Stimulated activated CD8-positive, alpha-beta memory T cell treated with anti-CD3 and anti-CD28 coated beads, Interleukin-12 subunit alpha, Interleukin-12 subunit beta, amount 100 ng/mL, for 24 hours (primary cell): ENCODE results near the gene LARGE1.
"Not testable (repeated sequence)": the region's sequence is repeated elsewhere in the genome, so short reads cannot be mapped to it uniquely, and the experiment has no call there.

ENCODE experiments used
- DNase-seq: peaks from one replicate; pipeline ENCODE4 v3.0.0-alpha.2; 2020; ENCODE audit errors: extremely low read depth

Gene LARGE1

DNA sequence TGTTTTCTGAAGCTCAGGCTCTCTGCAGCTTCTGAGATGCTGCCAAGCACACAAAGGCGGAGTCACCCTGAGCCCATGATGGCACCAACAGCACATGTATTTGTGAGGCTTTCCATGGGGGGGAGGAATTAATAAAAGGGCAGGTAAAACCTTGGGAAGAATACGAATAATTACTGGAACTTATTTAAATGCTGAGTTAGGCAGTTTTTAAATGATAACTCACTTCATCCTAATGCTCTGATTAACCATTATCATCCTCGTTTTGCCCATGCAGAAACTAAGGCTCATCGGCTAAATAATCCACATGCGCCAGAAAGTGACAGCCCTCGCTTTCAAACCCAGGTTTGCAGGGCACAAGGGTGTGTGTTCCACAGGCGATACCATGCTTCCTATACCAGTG, 35.4 kb downstream of the LARGE1 start:
- DNase-seq: no peak

DNA sequence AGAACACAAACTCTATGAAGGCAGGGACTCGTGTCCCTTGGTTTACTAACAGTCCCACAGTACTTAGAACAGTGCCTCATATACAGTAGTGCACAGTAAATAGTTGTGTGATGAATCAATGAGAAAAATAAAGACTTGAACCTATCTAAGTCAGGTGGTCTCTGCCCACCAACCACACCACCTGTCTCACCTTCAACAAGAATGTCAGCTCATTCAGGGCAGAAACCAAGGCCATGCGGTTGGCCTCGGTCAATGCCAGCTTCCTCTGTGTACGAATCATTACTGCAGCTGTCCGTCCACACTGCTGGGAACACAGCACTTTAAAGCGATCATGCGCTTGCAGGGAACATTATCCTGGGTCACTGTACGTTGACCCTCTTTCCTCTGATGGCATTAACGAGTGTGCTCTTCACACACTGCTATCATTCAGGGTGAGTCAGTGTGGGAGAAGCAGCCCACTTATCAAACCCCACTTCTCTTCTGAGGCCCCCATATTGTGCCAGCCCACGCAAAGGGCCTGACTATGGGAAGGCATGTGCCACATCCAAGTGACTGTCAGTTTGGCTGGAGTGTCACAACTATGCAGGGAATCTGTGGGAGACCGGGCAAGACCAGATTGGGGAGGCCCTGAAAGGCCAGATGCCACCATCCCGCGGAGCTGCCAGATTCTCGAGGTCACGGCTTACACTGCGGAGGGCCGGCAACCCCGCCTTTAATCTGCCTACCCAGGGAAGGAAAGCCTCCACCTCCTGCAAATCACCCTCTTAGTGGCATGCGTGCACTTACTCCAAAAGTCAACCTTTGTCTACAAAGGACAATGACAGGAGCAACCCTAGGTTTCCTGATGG, 36.1 kb downstream of the LARGE1 start:
- no peak for DNase-seq

DNA sequence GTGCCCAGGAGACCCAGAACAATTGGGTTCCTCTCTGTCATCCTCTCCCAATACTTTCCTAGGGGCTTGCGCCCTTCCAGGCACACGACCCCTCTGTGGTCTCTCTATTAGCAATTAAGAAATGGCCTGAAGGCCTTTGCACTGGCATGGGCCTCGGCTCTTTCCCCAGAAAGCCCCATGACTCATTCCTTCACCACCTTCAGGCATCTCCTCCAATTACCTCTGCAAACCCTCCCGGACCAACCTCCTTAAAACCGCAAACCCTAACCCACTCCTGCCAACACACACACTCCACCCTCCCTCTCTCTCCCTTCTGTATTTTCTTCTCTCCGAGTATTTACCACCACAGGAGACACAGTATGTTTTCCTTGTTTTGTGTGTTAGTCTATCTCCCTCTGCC, 36.7 kb downstream of the LARGE1 start:
- no peak for DNase-seq

GRCh38 chr22:33882991-33883390, 37.3 kb downstream of the LARGE1 start:
- no peak for DNase-seq

GRCh38 chr22:33880986-33881385, 39.3 kb downstream of the LARGE1 start:
- DNase-seq: no peak

DNA sequence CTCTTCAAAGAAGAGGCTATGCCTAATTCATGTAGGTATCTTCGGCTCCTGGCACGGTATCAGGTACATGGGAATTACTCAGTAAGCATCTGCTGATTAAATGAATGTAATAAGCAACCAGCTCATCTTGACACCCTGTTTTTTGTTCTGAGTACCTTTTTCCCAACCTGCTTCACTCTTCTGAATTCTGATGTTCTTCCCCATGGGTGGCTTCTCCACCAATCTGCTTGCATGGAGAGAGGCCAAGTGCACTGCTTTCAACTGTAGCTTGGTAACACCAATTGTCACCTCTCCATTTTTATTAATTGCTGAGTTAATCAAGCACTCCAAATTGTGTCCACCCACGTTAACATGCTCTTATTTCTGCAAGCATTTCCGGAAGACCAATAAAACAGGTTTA, 40.5 kb downstream of the LARGE1 start:
- DNase-seq: no peak

- no peak for DNase-seq
Observed at GRCh38 chr22:33875316-33875715, 45.0 kb downstream of the LARGE1 start.

- no peak for DNase-seq
Observed at GRCh38 chr22:33874206-33874605, 46.1 kb downstream of the LARGE1 start.

- no peak for DNase-seq
Observed at GRCh38 chr22:33873666-33874065, 46.6 kb downstream of the LARGE1 start.

- no peak for DNase-seq
Observed at GRCh38 chr22:33873186-33873585, 47.1 kb downstream of the LARGE1 start.

DNA sequence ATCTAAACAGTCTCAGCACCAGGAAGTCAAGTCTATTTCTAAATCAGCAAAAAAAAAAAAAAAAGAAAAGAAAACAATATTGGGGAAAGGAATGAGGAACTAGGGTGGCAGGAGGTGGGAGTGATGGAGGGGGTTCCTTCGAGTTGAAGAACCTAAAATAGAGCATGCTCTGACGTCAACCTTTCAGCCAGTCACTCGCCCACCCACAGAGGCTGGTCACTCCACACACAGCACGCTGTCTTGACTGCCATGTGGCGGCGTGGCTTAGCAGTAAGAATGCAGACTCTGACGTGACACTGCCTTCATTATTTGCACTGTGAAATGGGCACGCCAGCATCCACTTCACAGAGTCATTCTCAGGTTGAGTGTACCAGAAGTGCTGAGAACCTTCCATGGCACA, 48.3 kb downstream of the LARGE1 start:
- DNase-seq: no peak

GRCh38 chr22:33869946-33870345, 50.3 kb downstream of the LARGE1 start:
- DNase-seq: no peak

- DNase-seq: no peak
Observed at GRCh38 chr22:33867971-33868370, 52.3 kb downstream of the LARGE1 start.

GRCh38 chr22:33867118-33867866, 53.0 kb downstream of the LARGE1 start:
- no peak for DNase-seq

DNA sequence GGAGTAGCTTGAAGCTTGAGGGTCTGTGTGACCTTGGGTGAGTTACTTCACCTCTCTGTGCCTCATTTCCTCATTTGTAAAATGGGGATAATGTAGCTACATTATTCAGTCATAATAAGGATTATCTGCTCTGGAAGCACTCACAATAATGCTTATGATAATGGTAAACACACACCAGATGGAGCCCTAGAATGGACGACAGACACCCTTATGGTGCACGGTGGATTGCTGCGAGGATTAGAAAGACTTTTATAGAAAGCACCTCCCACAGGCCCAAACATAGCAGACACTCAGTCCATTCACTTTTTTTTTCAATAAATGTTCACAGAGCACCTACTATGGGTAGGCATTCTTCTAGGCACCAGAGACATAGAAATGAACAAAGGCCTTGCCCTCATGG, 53.8 kb downstream of the LARGE1 start:
- no peak for DNase-seq

GRCh38 chr22:33865996-33866395, 54.3 kb downstream of the LARGE1 start:
- DNase-seq: no peak

DNA sequence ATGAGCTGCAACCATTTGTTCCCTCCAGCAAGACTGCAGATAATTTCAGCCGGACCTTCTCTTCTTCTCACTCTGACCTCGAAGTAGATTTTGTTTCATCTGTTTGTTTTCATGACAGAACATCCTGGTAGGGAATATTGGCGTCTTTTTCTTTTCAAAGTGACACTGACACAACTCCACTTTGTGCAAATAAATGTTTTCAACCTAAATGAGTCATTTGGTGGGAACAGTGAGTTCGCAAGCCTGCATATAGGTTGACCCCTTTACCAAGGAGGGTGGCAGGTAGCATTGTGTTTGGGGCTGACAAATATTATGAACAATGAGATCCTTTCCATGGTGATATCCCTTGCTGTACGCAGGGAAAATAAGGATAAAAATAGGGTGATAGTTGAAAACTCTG, 55.0 kb downstream of the LARGE1 start:
- no peak for DNase-seq

DNA sequence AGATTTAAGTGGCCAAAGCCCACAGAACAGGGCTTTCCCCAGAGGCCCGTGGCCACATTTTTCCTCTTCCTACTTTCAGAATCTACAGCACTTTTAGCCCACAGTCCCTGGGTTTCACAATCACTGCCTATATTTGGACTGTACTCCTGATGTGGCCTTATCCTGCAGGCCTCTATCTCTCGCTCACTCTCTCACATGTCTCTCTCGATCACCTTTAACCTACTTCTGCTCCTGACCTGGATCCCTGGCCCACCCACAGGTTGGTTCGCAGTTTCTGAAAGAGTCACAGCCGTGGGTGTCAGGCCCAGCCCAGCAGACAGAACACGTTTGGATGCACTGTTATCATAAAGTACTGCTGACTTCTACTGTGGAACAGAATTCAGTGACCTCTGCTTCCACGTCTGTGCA, 55.5 kb downstream of the LARGE1 start:
- DNase-seq: no peak

GRCh38 chr22:33861216-33861875, 58.9 kb downstream of the LARGE1 start:
- DNase-seq: no peak

DNA sequence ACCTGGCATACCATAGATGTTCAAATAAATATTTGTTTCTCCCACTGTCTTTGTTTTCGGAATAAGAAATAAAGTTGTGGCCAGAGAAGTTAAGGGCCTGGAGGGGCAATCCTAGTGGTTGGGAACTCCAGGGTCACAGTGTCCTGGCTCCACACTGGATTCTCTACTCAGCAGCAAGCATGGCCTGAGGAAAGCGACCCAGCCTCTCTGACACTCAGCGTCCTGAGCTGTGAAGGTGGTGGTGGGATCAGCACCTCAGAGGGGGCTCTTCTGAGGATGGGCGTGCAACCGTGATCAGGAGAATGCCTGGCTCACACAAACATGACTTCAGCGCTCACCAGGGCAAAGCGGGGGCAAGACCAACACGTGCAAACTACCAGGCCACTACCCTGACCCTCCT, 59.9 kb downstream of the LARGE1 start:
- no peak for DNase-seq

DNA sequence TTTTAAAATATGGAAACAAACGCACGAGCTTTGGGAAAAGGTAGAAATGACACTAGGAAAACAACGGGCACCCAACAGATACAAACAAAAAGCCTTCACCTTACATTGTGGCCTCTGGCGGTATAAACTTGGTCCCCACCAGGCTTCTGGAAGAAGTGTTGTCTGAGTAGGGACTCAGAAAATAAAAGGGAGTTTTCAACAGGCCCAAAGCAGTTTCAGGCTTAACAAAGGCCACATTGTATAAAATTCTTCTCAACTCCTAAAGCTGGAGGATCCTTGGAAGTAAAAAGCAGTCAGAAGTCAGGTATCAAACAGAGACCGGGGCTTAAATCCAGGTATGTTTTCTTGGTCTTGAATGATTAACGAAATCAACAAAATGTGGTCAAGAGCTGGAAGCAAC, 61.0 kb downstream of the LARGE1 start:
- no peak for DNase-seq

GRCh38 chr22:33858653-33859052, 61.6 kb downstream of the LARGE1 start:
- not testable (repeated sequence) for DNase-seq

- not testable (repeated sequence) for DNase-seq
Observed at GRCh38 chr22:33857767-33858166, 62.5 kb downstream of the LARGE1 start.
